NCI-H2196 (cell line): Measurements from ENCODE around the gene EXOSC3.
"Not testable (repeated sequence)": the region's sequence is repeated elsewhere in the genome, so short reads cannot be mapped to it uniquely, and the experiment has no call there.

ENCODE experiments used
- DNase-seq: peaks from one replicate; lab custom pipeline; 2025; ENCODE audit not compliant: unreplicated experiment; lab: John Stamatoyannopoulos, UW

Gene EXOSC3

GRCh38 chr9:37776328-37776727 lies 8.5 kb downstream of the EXOSC3 start:
- no peak for DNase-seq

- DNase-seq, result no peak
These were observed 9.5 kb downstream of the EXOSC3 start for GRCh38 chr9:37775216-37775919.

- no peak for DNase-seq
These were observed 14.9 kb downstream of the EXOSC3 start for GRCh38 chr9:37769995-37770394.

GRCh38 chr9:37769306-37769705 lies 15.6 kb downstream of the EXOSC3 start:
- no peak for DNase-seq

- DNase-seq, result not testable (repeated sequence)
These were observed 19.6 kb downstream of the EXOSC3 start for GRCh38 chr9:37765263-37765662.

GRCh38 chr9:37761511-37761910 lies 23.4 kb downstream of the EXOSC3 start:
- no peak for DNase-seq

- no peak for DNase-seq
These were observed 24.3 kb downstream of the EXOSC3 start for GRCh38 chr9:37760416-37761161.

- no peak for DNase-seq
These were observed 26.1 kb downstream of the EXOSC3 start for GRCh38 chr9:37758747-37759146.

- DNase-seq, result peak; percentile 69
These were observed 31.2 kb downstream of the EXOSC3 start, which contains the start of gene TRMT10B for GRCh38 chr9:37753489-37754190. Gene TRMT10B (plus strand): TSS chr9:37753805. CDS start chr9:37761932, 8,127 bp downstream.

- no peak for DNase-seq
These were observed 32.0 kb downstream of the EXOSC3 start for GRCh38 chr9:37752642-37753488.

- not testable (repeated sequence) for DNase-seq
These were observed 32.8 kb downstream of the EXOSC3 start for GRCh38 chr9:37752112-37752511.

- DNase-seq, result not testable (repeated sequence)
These were observed 33.2 kb downstream of the EXOSC3 start for GRCh38 chr9:37751704-37752103.

- no peak for DNase-seq
These were observed 33.7 kb downstream of the EXOSC3 start for GRCh38 chr9:37751186-37751585.

- DNase-seq, result no peak
These were observed 35.7 kb downstream of the EXOSC3 start for GRCh38 chr9:37749129-37749528.

GRCh38 chr9:37747271-37747753 lies 37.6 kb downstream of the EXOSC3 start:
- DNase-seq, result peak; percentile 66

GRCh38 chr9:37746448-37747270 lies 38.2 kb downstream of the EXOSC3 start:
- DNase-seq, result no peak

- DNase-seq, result no peak
These were observed 38.9 kb downstream of the EXOSC3 start for GRCh38 chr9:37745970-37746369.

GRCh38 chr9:37740631-37741328 lies 44.1 kb downstream of the EXOSC3 start:
- no peak for DNase-seq

GRCh38 chr9:37740128-37740527 lies 44.7 kb downstream of the EXOSC3 start:
- DNase-seq, result no peak
